Renal cortical epithelial cell (primary cell): ENCODE results near the gene BANF1. TPM values are rescaled to one million over a fixed set of nuclear protein-coding genes. Genes with fewer than 3 reads are reported as not detected.
A peak's percentile ranks its signal among the peaks of the same experiment; 100 is the strongest.

Experiments
- DNase-seq: peaks from one replicate; pipeline ENCODE4 v3.0.0-alpha.2; 2011; ENCODE audit warnings: low read depth
- total RNA-seq: library from RNA; depleted of rRNA; stranded (reverse); fragments of >200 nt; gene quantifications from 2 replicates; pipeline ENCODE4 v1.2.3, GENCODE V29; 2014

BANF1 gene
- total RNA-seq, 1 donor from 2014 or later, result 14.3 TPM

GRCh38 chr11:66037327-66037726, 35.0 kb downstream of the BANF1 start:
- DNase-seq, result no peak

GRCh38 chr11:66039765-66040164, 37.5 kb downstream of the BANF1 start:
- no peak for DNase-seq

- DNase-seq, result no peak
These were observed 40.1 kb downstream of the BANF1 start for GRCh38 chr11:66042227-66042995.

- no peak for DNase-seq
These were observed 40.9 kb downstream of the BANF1 start for GRCh38 chr11:66042996-66043906.

GRCh38 chr11:66044757-66045156, 42.5 kb downstream of the BANF1 start:
- DNase-seq, result no peak

GRCh38 chr11:66045177-66045639, 42.9 kb downstream of the BANF1 start:
- DNase-seq, result peak; percentile 42

- no peak for DNase-seq
These were observed 44.6 kb downstream of the BANF1 start for GRCh38 chr11:66046901-66047300.

GRCh38 chr11:66047541-66048365, 45.5 kb downstream of the BANF1 start:
- peak; percentile 69 for DNase-seq

GRCh38 chr11:66048547-66049323, 46.4 kb downstream of the BANF1 start, which contains the start of gene GAL3ST3:
TSS of gene GAL3ST3 (minus strand) at chr11:66049161. CDS start at chr11:66045415, 3,746 bp downstream.
- no peak for DNase-seq

- DNase-seq, result no peak
These were observed 48.4 kb downstream of the BANF1 start for GRCh38 chr11:66050581-66051231.

GRCh38 chr11:66051371-66051765, 49.1 kb downstream of the BANF1 start:
- DNase-seq, result peak; percentile 9

- DNase-seq, result peak; percentile 93
These were observed 49.7 kb downstream of the BANF1 start, which contains the start of gene SF3B2 for GRCh38 chr11:66051766-66052663. TSS of gene SF3B2 (plus strand) at chr11:66052364. CDS start at chr11:66052385, 21 bp downstream.

GRCh38 chr11:66052664-66052982, 50.3 kb downstream of the BANF1 start:
- no peak for DNase-seq

Other genes with a start within 250 kb of the BANF1 start
- gene AP5B1, start 221.5 kb upstream of the BANF1 start, total RNA-seq, result 10.6 and 17.2 TPM in 2 replicates
- gene OVOL1, start 215.4 kb upstream of the BANF1 start, total RNA-seq, result 0.20 and 5.2 TPM in 2 replicates
- gene SNX32, start 168.5 kb upstream of the BANF1 start, total RNA-seq, result 0.40 TPM in 1 of 2 replicates, not detected in the other
- gene CFL1, start 144.3 kb upstream of the BANF1 start, total RNA-seq, result 1,035 and 1,160 TPM in 2 replicates
- 37.0 and 52.4 TPM in 2 replicates for gene MUS81, start 142.1 kb upstream of the BANF1 start, total RNA-seq
- gene EFEMP2, start 129.7 kb upstream of the BANF1 start, total RNA-seq, result 18.9 and 35.0 TPM in 2 replicates
- gene CTSW, start 122.7 kb upstream of the BANF1 start, total RNA-seq, result 0.35 TPM in 1 of 2 replicates, not detected in the other
- gene FIBP, start 114.0 kb upstream of the BANF1 start, total RNA-seq, result 96.8 and 192 TPM in 2 replicates
- gene CCDC85B, start 111.8 kb upstream of the BANF1 start, total RNA-seq, result 10.0 and 13.5 TPM in 2 replicates
- 4.2 and 9.7 TPM in 2 replicates for gene FOSL1, start 102.1 kb upstream of the BANF1 start, total RNA-seq
- gene C11orf68, start 83.4 kb upstream of the BANF1 start, total RNA-seq, result 6.9 and 15.7 TPM in 2 replicates
- gene DRAP1, start 83.1 kb upstream of the BANF1 start, total RNA-seq, result 54.2 and 117 TPM in 2 replicates
- not detected in 2 replicates for gene TSGA10IP, start 57.0 kb upstream of the BANF1 start, total RNA-seq
- gene SART1, start 40.8 kb upstream of the BANF1 start, total RNA-seq, result 10.8 and 43.3 TPM in 2 replicates
- gene EIF1AD, start 346 bp upstream of the BANF1 start, total RNA-seq, result 38.0 and 39.0 TPM in 2 replicates
- 2.3 and 140 TPM in 2 replicates for gene CST6, start 9.5 kb downstream of the BANF1 start, total RNA-seq
- 0.65 TPM in 1 of 2 replicates, not detected in the other for gene CATSPER1, start 24.0 kb downstream of the BANF1 start, total RNA-seq
- 0.87 and 1.8 TPM in 2 replicates for gene GAL3ST3, start 46.7 kb downstream of the BANF1 start, total RNA-seq
- gene SF3B2, start 49.9 kb downstream of the BANF1 start, total RNA-seq, result 122 and 141 TPM in 2 replicates
- gene PACS1, start 67.8 kb downstream of the BANF1 start, total RNA-seq, result 19.4 and 61.2 TPM in 2 replicates